GM19395 (cell line): Measurements from ENCODE around the gene TMEM212.
"Not testable (repeated sequence)": the region's sequence is repeated elsewhere in the genome, so short reads cannot be mapped to it uniquely, and the experiment has no call there.

Source experiments
- ATAC-seq: cut with Tn5 transposase; IDR thresholded peaks from one replicate; pipeline ENCODE4 v1.9.1; 2021; ENCODE audit warnings: mild to moderate bottlenecking, moderate library complexity; ENCODE audit not compliant: unreplicated experiment

TMEM212 gene

DNA sequence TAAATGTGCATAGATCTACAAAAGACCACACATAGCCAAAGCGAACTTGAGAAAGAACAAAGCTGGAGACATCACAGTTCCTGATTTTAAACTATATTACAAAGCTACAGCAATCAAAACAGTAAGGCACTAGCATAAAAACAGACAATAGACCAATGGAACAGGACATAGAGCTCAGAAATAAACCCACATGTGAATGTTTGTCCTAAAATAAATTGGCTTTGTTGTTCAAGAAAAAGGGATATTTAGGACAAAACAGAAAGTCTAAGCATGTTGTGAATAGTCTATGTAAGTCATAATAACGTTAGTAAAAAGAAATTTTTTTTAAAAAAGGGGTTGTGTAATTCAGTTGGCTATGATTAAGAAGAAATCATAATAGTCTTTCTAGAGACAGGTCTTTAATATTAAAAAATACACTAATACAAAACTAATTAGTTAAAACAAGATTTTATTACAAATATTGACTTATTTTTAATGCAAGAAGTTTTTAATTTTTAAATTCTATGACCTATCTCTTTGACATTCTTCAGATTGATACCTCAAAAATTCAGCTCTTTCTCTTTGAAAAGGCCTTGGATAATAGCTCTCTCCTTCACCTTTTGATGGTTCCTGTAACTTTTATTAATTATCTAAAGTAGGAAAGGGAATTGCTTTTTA is 11.6 kb downstream of the TMEM212 start:
- ATAC-seq: no peak

DNA sequence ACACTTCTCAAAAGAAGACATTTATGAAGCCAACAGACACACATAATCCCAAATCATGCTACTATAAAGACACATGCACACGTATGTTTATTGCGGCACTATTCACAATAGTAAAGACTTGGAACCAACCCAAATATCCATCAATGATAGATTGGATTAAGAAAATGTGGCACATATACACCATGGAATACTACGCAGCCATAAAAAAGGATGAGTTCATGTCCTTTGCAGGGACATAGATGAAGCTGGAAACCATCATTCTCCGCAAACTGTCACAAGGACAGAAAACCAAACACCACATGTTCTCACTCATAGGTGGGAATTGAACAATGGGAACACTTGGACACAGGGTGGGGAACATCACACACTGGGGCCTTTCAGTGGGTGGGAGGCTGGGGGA is 15.6 kb downstream of the TMEM212 start:
- not testable (repeated sequence) for ATAC-seq

DNA sequence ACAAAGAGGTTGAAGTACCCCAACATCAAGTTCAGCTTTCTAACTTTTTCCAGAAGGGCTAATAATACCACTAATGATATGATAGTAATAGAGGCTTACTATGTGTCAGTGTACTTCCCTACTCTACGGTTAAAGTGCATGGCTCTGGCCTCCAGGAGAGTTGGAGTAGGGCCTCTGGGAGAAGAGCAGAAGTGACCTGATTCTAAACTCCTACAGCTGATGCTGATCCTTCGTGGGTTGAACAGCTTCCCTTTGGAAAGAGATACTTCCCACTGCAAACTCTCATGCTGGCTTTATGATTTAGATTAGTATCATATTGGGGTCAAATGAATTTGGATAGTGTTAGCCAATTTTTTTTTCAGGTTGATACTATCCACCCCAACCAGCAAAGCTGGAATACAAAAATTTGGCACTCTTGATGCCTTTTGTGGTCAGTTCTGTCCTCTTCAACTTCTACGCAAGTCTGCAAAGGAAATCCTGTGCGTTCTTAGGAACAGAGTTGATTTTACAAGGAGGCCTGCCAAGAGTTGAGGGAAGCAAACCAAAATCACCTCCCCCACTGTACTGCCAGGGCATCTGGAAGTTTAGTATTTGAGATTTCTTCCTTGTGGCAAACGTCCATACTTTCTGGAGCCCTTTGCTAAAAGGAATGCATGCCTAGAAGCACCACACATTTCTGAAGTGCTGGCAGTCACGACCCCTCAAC is 17.8 kb downstream of the TMEM212 start:
- ATAC-seq: no peak

DNA sequence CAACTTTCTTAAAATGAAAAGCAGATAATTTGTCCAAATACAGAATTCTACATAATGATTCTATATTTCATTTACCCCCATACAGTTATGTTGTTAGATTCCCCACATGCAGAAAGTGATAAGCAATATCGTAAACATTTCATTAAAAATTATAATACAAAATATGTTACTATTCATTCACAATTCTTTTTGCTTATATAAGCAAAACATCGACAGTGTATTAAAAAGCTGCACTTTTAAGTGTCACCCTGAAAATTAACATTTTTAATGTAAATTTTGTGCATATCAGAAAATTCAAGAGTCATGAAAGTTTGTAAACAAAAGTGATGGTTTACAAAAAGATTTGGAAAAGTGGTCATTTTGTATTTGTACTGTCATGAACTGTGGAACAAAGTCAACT is 19.2 kb downstream of the TMEM212 start:
- ATAC-seq: no peak

DNA sequence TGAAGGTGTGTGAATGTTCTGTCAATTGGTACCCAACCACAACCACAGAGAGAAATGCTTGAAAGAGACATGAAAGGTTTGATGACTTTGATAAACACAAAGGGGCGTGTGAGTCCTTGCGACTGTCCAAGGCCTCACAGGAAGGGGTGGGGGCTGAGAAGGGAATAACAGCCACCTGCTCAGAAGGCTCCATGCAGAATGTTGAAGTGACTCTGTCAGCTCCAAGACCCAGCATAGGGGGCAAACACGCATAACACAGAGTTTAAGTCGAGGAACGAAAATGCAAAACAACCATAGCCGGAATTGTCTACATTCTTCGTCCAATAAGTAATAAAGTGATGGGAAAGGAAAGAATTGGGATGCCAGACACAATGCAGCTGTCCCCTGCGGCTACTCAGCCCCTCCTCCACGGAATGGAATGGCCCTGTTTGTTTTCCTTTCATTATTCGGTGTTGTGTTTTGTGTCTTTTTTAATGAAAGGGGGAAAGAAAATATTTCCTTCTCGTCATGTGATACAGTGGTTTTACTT is 19.9 kb downstream of the TMEM212 start:
- no peak for ATAC-seq

DNA sequence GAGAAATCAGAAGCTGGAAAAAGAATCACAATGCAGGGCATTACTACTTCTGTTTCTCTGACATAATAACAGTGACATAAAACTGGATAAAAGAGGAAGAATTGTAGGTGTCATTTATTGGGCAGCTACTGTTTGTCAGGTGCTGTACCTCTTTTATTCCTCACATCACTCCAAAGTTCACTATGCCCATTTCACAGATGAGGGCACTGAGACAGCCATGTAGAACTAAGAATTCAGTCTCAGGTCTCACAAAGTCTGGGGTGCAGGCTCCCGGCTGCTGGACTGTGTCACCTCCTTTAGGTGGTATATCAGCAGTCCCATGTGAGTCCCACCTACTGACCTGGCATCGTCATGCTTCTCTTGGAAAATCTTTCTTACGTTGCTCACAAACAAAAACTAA is 20.8 kb downstream of the TMEM212 start:
- no peak for ATAC-seq

DNA sequence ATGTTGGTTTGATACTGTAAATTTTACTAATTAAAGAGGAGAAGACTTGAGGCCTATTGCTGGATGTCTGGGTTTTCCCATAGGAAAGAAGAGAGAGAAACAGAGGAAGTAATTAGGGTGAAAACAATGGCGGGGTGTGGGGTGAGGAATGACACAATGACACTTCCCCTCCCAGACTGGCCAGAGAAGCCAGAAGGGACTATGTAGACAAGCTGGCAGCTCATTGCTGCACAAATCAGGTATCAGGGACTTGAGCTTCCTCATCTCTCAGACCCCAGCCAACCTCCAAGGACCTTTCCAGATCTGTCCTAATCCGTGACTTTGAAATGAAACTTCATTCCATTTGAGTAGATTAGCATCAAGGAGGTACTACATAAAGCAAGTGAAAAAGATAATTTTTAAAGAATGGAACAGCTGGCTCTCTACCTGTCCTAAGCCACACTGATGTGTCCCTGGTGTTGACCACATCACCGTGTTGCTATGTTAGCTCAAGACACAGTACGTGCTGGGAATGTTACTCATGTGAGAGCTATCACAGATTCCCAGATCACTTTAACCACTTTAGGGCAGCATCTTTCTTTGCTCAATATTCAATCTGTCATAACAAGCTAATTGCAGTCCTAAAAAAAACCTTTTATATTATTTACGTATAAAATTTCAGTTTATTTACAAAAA is 22.2 kb downstream of the TMEM212 start:
- ATAC-seq: no peak

DNA sequence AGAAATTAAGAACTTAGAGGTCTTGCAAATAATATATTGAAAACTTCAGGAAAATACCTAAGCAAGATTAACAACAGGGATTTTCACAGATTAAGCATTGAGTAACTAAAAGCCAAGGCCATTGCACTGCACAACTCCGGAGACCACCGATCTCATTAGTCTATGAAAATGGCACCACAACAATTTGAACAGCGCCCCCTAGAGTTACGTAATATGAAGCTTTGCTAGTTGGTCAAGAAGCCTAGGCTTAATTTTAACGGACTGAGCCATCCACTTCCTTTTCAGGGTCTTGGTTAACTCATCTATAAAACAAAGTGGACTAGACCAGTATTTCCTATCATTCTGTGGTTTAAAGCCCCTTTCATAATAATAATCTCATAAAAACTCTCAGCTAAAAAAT is 24.8 kb downstream of the TMEM212 start:
- no peak for ATAC-seq

DNA sequence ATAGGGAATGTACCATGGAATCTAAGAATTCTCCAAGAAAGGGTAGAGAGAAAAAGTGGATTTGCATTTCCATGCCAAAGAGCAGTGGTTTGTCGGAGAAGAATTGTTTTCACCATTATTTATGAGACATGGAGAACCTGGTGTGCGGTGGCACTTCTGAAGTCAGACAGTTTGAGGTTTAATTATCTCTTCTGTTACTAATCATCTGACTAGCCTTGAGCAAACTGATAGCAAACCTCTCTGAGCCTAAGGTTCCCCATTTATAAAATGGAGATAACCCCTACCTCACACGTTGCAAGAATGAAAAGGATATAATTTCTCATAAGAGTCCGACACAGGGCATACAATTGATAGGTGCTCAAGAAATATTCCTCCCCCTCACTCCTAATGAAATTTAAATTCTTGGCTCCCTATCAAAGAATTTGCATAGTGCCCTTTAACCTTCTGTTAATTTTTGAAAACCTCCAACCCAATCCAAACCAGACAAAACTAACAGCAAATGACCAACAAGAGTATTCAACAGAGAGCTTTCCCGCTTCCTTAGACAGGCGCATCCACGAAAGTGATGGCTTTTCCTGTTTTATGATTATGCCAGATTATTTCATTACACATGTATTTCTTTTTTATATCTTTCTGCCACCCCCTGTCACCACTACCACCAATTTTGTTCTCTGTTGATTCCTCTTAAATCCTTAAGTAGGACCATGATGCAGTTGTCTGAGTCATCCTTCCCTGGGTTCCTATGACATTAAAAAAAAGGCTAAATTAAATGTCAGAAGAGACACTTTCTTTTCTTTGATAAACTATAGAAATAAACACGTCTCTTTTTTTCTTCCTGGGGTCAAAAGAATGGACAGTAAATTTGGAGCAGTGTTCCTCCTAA is 28.5 kb downstream of the TMEM212 start:
- no peak for ATAC-seq

DNA sequence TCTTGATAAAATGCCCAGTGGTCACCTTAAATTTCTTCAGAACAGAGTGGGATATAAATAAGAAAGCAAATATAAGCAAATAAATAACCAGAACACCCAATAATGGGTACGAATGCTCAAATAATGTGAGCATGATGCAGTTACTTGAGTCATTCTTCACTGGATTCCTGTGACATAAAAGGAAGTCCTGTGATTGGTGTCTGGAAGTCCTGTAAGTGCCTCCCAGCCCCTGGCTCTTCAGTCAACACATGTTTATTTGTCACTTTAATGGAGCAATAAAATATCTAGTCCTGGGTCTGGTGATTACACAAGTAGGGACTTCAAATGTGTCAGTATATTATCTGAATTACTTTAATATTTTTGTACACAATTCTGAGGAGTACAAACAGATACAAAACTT is 30.4 kb downstream of the TMEM212 start:
- no peak for ATAC-seq

DNA sequence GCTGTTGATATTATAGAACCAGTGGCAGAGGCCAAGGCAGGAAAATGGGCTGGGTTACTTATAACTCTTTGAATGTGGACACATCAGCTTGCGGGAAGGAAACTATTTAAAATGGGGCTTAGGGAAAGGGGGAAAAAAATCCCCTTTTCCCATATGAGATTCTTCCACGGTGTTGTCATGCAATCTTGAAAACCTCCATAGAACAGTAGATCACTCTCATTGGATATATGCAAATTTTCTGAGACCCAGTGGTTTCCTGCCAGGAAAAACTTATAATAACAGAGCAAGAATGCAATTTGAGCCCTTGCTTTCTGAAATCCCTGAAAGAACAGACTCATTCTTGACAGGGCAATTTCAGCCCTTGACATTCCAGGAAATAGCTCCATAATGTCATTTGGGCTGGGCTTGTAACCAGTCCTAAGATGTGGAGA is 31.1 kb downstream of the TMEM212 start:
- ATAC-seq: no peak

DNA sequence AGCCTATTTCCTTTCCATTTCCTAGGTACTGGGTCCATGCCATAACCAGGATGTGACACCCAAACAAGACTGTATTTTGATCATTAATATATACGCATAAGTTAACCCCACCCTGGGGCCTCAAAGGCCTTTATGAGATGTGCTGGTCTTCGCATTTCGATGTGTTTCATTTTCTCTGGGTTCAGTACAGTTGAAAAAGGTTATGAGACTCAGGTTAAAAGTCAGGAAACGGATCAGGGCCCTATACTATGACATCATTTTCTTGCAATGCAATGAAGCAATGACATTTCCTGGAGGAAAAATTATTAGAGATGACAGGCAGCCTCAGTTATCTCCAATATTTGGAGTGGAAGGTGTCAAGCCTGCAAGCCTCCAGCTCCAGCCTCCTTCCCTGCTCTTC is 31.7 kb downstream of the TMEM212 start:
- no peak for ATAC-seq

DNA sequence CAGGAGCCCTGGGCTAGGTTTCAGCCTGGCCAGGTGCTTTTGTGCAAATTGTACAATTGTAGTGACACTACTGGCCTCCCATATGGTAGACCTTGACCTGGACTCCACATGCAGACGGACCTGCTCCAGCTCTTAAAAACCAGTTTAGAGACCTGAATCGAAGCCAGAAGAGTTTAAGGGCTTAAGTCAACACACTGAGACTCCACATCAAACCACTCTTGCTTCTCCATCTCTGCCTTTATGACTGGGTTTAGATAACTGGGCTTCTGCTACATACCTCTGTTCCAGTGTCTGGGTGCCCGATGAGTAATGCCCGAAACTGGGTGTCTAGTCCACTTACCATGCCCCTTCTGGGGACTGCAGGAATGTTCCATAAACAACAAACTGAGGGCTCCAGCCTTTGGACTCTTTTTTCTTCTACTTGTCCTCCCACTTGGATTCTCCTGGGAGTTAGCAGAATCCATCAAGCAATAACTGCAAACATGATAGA is 32.8 kb downstream of the TMEM212 start:
- ATAC-seq: no peak

DNA sequence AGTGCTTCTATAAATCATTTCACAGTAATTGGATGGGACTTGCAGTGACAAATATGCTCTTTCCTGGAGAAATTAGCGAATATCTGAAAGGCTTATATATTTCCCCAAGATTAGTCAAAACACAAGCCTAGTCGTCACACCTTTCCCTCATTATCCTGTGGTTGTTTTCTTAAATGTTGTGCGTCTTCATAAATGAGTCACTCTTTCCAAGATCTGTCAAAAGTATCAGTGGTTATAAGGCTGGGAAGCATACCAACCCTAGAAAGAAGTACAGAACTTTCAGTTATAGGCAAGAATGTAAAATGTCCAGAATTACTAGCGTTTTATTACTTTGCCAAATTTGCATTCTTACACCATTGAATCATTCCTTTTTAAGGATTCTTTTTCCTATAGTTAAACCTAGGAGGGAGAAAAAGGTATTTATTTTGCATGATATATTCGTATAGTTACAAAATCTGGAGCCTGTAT is 33.6 kb downstream of the TMEM212 start:
- no peak for ATAC-seq

DNA sequence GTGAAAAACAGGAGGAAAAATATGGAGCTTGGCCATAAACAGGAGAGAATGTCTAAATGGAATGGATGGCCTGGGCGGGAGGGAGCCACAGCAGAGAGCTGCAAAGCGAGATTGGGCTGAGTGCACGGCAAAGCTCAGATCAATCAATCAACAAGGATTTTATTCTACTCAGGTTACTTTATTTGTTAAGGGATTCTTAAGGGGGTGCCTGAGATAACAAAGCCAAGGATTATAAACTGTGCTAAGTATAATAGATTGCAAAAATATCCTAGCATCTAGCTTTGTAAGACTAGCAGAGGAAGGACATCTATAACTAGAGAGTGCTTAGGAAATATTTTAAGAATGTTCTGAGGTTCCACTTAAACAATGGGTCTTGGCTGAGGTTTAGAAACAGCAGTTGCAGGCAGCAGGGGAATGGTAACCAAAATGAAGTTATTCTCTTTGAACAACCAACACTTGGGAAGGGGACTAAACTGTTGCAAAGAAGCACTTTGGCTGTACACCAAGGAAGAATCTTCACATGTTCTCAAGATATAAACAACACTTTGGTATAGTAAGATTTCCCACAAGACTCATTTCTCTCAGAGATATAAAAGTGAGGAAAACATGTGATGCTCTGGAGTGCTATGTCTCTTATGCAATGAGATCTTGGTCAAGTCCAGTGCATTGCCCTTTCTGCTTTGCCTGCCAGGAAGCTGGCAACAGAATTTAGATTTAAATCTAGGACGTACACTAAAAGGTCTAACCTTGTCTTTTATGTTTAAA is 35.5 kb downstream of the TMEM212 start:
- ATAC-seq: no peak

DNA sequence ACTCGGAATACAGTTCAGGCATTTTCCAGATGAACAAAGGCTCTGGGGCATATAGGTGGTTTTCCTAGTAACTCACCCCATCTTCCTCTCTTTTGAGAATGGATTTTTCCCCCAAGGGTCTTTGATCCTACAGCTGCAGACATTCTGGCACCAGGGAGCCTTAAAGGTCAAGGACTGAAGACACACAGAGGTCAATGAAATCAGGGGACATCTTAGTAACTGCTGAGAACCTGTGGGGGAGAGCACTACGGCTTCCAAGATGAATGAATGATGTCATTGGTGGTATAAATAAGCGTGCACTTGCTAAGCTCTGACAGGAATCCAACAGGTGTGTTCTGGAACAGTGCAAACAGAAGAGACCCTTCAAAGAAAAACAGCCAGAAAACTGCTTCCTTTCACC is 36.3 kb downstream of the TMEM212 start:
- no peak for ATAC-seq

DNA sequence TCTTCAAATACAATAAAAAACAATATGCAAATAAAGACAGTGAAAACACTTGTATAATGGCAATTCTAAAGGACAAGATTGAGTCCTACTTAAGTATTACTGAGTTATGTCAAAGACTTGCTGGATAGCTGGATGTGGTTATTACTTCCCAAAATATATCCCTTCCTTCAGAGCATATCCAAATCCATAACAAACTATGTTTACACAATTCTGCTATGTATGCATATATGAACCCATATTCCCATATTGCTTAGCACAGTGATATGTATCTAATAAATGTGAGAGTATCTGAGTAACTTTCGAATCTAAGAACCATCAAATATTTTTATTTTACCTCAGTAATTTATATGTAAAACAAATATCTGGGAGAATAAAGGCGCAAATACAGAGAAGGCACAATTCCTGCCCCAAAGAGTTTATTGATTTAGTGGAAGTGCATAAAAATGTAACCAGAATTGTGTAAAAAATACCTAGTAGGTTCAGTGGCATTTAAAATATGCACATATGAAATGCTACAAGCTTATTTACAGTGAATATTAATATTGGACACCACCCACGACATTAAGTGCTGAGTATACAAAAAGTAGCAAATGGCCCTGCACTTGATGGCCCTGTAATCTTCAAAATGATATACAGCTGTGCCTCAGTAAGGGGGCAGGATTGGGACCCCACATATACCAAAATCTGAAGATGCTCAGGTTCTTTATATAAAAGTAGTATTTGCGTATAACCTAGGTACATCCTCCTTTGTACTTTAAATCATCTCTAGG is 37.1 kb downstream of the TMEM212 start:
- ATAC-seq: no peak

DNA sequence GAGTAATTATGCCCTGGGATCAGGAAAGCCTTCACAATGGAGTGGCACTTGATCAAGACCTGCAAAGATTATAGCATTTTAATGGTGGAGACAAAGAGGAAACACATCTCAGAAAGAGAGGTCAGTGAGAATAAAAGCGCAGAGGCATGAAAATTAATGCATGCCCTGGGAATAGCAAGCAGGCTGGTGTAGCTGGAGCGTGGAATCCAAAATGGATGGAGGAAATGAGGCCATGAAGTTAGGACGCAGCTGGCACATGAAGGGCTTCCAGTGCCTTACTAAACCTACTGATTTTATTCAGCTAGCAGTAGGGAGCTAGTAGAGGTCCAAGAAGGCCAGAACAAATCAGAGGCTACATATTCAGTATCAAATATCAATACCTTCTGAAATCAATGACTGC is 38.1 kb downstream of the TMEM212 start:
- no peak for ATAC-seq

DNA sequence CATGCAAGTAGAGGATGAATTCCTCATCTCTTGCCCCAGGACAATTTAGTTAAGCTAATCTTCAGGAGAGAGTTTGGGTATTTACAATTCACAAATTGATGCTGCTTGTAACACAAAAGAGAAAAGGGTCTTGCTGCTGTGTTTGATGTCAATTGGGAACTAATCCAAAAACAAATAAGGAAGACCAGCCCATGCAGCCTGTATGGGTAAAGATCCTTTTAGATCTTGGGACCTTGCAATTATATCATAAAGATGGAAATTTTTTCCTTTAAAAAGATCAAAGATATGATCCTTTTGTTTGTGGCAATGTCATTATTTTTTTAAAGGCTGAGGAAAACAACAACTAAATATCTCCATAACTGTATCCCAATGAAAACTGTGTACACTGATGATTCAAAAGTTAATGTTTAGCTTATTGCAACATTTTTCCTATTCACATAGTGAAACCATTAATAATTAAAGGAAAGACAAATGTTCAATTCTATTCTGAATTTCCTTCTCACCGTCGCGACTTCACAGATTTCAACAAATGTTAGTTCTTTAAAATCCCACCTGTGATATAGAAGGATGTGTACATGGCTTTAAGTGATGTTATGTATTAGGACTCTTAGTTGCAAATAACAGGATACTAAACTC is 40.2 kb downstream of the TMEM212 start:
- ATAC-seq: no peak
